ENCODE data around the gene TNIK. TPM values are rescaled to one million over a fixed set of nuclear protein-coding genes. Genes with fewer than 3 reads are reported as not detected.
A peak's percentile ranks its signal among the peaks of the same experiment; 100 is the strongest.

Gene TNIK
- total and polyA plus RNA-seq, 10 of the 15 experiments (the other 5 are each of a cell fraction or from before 2014, with no cell fraction given): 13.9 to 74.3 (median 48.2) TPM

GRCh38 chr3:171459137-171459941 is 866 bp downstream of the TNIK start (continued):
- no peak for TF ChIP-seq ZNF687 (IDR thresholded peaks at IDR 0.05)
- TF ChIP-seq NBN (IDR thresholded peaks at IDR 0.05): 0 out of 2 replicates have a peak, but pooled peaks have one; percentile 42
- no peak for TF ChIP-seq IRF4 (IDR thresholded peaks at IDR 0.05; ENCODE audit: low read depth, low read length)
- TF ChIP-seq RELB (IDR thresholded peaks at IDR 0.05; ENCODE audit: low read depth): peak; percentile 25; the same call in 1 of the 2 replicates
- peak; percentile 30; the same call in 1 of the 2 replicates for TF ChIP-seq CREB1 (IDR thresholded peaks at IDR 0.05; ENCODE audit: low read depth)
- no peak for TF ChIP-seq ZNF217 (IDR thresholded peaks at IDR 0.05)
- TF ChIP-seq EED (IDR thresholded peaks at IDR 0.05; ENCODE audit: low read depth): peak; percentile 60
- TF ChIP-seq SMARCA5 (IDR thresholded peaks at IDR 0.05): peak; percentile 40; the same call in 1 of the 2 replicates
- TF ChIP-seq BHLHE40 (IDR thresholded peaks at IDR 0.05; ENCODE audit: borderline replicate concordance in 1 of 2, low read depth in 2 of 2, low read length in 1 of 2): peak; percentile 54 to 62
- TF ChIP-seq ESRRA (IDR thresholded peaks at IDR 0.05; ENCODE audit: low read length): no peak
- TF ChIP-seq ZBTB11 (CRISPR knock-in tag; IDR thresholded peaks at IDR 0.05): no peak
- no peak for TF ChIP-seq POU2F2 (IDR thresholded peaks at IDR 0.05; ENCODE audit: borderline replicate concordance, low read depth, low read length)
- TF ChIP-seq MXI1 (IDR thresholded peaks at IDR 0.05; ENCODE audit: low read depth, low read length): 0 out of 2 replicates have a peak, but pooled peaks have one; percentile 33
- TF ChIP-seq ZNF622 (IDR thresholded peaks at IDR 0.05): no peak
- TF ChIP-seq ATF2 (IDR thresholded peaks at IDR 0.05; ENCODE audit: low read length): 0 out of 2 replicates have a peak, but pooled peaks have one; percentile 28
- 0 out of 2 replicates have a peak, but pooled peaks have one; percentile 30 for TF ChIP-seq GABPA (IDR thresholded peaks at IDR 0.05; ENCODE audit: low read depth)
- TF ChIP-seq HDAC6 (IDR thresholded peaks at IDR 0.05; ENCODE audit: unreplicated experiment): no peak
- TF ChIP-seq CBFB (IDR thresholded peaks at IDR 0.05; ENCODE audit: low read depth): no peak
- TF ChIP-seq RFX5 (IDR thresholded peaks at IDR 0.05; ENCODE audit: low read depth, low read length): no peak
- TF ChIP-seq KDM1A (IDR thresholded peaks at IDR 0.05; ENCODE audit: borderline replicate concordance): no peak

All from GM12878 (cell line).